K562 (cell line): ENCODE data around the gene NUP107. TPM values are rescaled to one million over a fixed set of nuclear protein-coding genes. Genes with fewer than 3 reads are reported as not detected.

Source experiments
- ATF4 ChIP-seq: fragments of 450-650 bp; formaldehyde crosslinking; IDR thresholded peaks from 2 replicates; pipeline ENCODE4 v1.4.0; 2022; ENCODE audit warnings: mild to moderate bottlenecking, moderate library complexity
- CBX2 ChIP-seq: fragments of 200-600 bp; sonication (generic); IDR thresholded peaks from one replicate; pipeline ENCODE4 v1.6.1; 2012; ENCODE audit warnings: mild to moderate bottlenecking, low read length, inconsistent platforms; ENCODE audit not compliant: insufficient read depth, poor library complexity, severe bottlenecking
- CHD4 ChIP-seq: fragments of 200-600 bp; sonication (generic); IDR thresholded peaks from 3 replicates; pipeline ENCODE4 v1.6.1; 2012; ENCODE audit warnings: low read depth, mild to moderate bottlenecking, mixed read lengths, low read length, inconsistent platforms; ENCODE audit not compliant: insufficient read depth, insufficient replicate concordance, poor library complexity, severe bottlenecking
- DACH1 ChIP-seq: fragments of 450-650 bp; IDR thresholded peaks from 2 replicates; pipeline ENCODE4 v1.6.1; 2018; ENCODE audit not compliant: partially characterized antibody
- HEY1 ChIP-seq: fragments of 250-450 bp; sonication (Bioruptor Pico); IDR thresholded peaks from 2 replicates; pipeline ENCODE4 v1.5.0; 2020; ENCODE audit warnings: mild to moderate bottlenecking, moderate library complexity, borderline replicate concordance
- KHSRP ChIP-seq: fragments of 450-650 bp; IDR thresholded peaks from 2 replicates; pipeline ENCODE4 v1.6.1; 2017
- MEF2A ChIP-seq: IDR thresholded peaks from 2 replicates; pipeline ENCODE4 v1.6.1; 2011; ENCODE audit warnings: low read depth, mild to moderate bottlenecking, low read length, moderate library complexity; ENCODE audit not compliant: control insufficient read depth
- MGA ChIP-seq: fragments of 450-650 bp; IDR thresholded peaks from 2 replicates; pipeline ENCODE4 v1.6.1; 2016; ENCODE audit warnings: mild to moderate bottlenecking, moderate library complexity
- MLLT1 ChIP-seq, 2 experiments: fragments of 450-650 bp; IDR thresholded peaks; 2 replicates each; pipeline ENCODE4 v1.6.1; 2016
- SNAPC5 ChIP-seq: fragments of 250-450 bp; sonication (Bioruptor Pico); IDR thresholded peaks from 2 replicates; pipeline ENCODE4 v1.8.0; 2021; ENCODE audit warnings: moderate library complexity, mild to moderate bottlenecking, inconsistent platforms
- SRF ChIP-seq, 2 experiments: fragments of 250-450, 450-650 bp in 1 of 2; sonication (Bioruptor Pico) in 1 of 2; sonication (generic) in 1 of 2; formaldehyde crosslinking; IDR thresholded peaks; 2 replicates each; pipeline versions ENCODE4 v1.5.0 to v1.5.1; 2020 to 2022; ENCODE audit warnings: mild to moderate bottlenecking in 1 of 2, missing genetic modification reagents in 1 of 2
- ZNF778 ChIP-seq: fragments of 450-650 bp; formaldehyde crosslinking; IDR thresholded peaks from 2 replicates; pipeline ENCODE4 v1.4.0; 2020; ENCODE audit warnings: mild to moderate bottlenecking, moderate library complexity
- polyA plus RNA-seq, 8 experiments: library from polyadenylated mRNA; depleted of rRNA in 4 of 8; stranded (reverse) in 5 of 8; unstranded in 3 of 8; fragments of >200 nt; fragmentation: Nextera tagmentation in 2 of 8; fragmentation: Illumina TruSeq in 1 of 8; extraction: Ambion mirVana in 2 of 8; extraction: Trizol in 1 of 8; gene quantifications; 2 replicates each; pipeline versions ENCODE4 v1.2.1 to v1.2.3, GENCODE V29; 2011 to 2014; ENCODE audit warnings: inconsistent platforms in 1 of 8, missing spikeins in 1 of 8
- total RNA-seq, 7 experiments: library from RNA; depleted of rRNA in 6 of 7; stranded (reverse); fragments of >200 nt in 6 of 7; fragmentation: Illumina TruSeq in 2 of 7; extraction: Trizol in 2 of 7; gene quantifications; 2 replicates each; pipeline versions ENCODE4 v1.2.1 to v1.2.3, GENCODE V29; 2011 to 2021; ENCODE audit warnings: low replicate concordance in 1 of 7

NUP107 gene
- total and polyA plus RNA-seq, 9 of the 15 experiments (the other 6 are each of a cell fraction or from before 2014, with no cell fraction given): 129 to 277 (median 199) TPM

GRCh38 chr12:68686595-68687521, at the start of gene NUP107 (continued):
- no peak for TF ChIP-seq KHSRP
- no peak for TF ChIP-seq HEY1 (CRISPR knock-in tag)
- TF ChIP-seq CHD4: no peak
- TF ChIP-seq CBX2: no peak
- 0 out of 2 replicates have a peak, but pooled peaks have one; percentile 12 for TF ChIP-seq MEF2A
- 0 out of 2 replicates have a peak, but pooled peaks have one; percentile 7 for TF ChIP-seq MGA
- TF ChIP-seq SNAPC5 (CRISPR knock-in tag): no peak
- TF ChIP-seq ZNF778 (CRISPR knock-in tag): no peak
- peak in 1 of 2 experiments; percentile 25; a peak in 1 of 4 replicates for TF ChIP-seq MLLT1 (IDR thresholded peaks at IDR 0.05)
- TF ChIP-seq SRF (CRISPR knock-in tag; IDR thresholded peaks at IDR 0.05): no peak
- TF ChIP-seq ATF4 (CRISPR knock-in tag): no peak
- TF ChIP-seq DACH1: no peak
